Breast epithelium (tissue), 3 donors: ENCODE data around the gene PACSIN3.

Experiments used
- CTCF ChIP-seq, 3 donors: fragments of 450-650 bp; IDR thresholded peaks; one replicate each; pipeline ENCODE4 v1.5.1; 2016 to 2017; ENCODE audit warnings: antibody characterized with exemption in 3 of 3, mild to moderate bottlenecking in 3 of 3, moderate library complexity in 3 of 3
- POLR2A ChIP-seq: fragments of 450-650 bp; IDR thresholded peaks from one replicate; pipeline ENCODE4 v1.6.1; 2016; ENCODE audit warnings: antibody characterized with exemption, mild to moderate bottlenecking, moderate library complexity
- POLR2AphosphoS5 ChIP-seq, 3 donors: sonication (generic); formaldehyde crosslinking; IDR thresholded peaks; one replicate each; pipeline ENCODE4 v1.6.1; 2017; ENCODE audit warnings: antibody characterized with exemption in 3 of 3

- TF ChIP-seq CTCF (IDR thresholded peaks at IDR 0.05) (no peak), POLR2A (no peak), POLR2AphosphoS5 (IDR thresholded peaks at IDR 0.05) (no peak)
These were observed 31.3 kb downstream of the PACSIN3 start for GRCh38 chr11:47154616-47155570.
